ENCODE results near the gene IER5. TPM values are rescaled to one million over a fixed set of nuclear protein-coding genes. Genes with fewer than 3 reads are reported as not detected.

Gene IER5
- total RNA-seq, 1 experiment from 2014 or later: 100 TPM

GRCh38 chr1:181123173-181123572 is 34.7 kb downstream of the IER5 start:
- CTCF ChIA-PET: no interaction called here
- Histone ChIP-seq H3K27ac (ENCODE audit: low read length) (no peak overlapping the region), H3K4me2 (ENCODE audit: low read length) (no peak overlapping the region)

GRCh38 chr1:181124291-181124751 is 35.8 kb downstream of the IER5 start:
- H2AFZ ChIP-seq (ENCODE audit: low read length): no peak overlapping the region
- no peak overlapping the region for H3K4me2 ChIP-seq (ENCODE audit: low read length)

More at GRCh38 chr1:181123173-181123572, 34.7 kb downstream of the IER5 start:
- no peaks in the 10 kb centered on the region for H3F3A ChIP-seq (ENCODE audit: low read length, unreplicated experiment)
- no peaks in the 10 kb centered on the region for H3K9me2 ChIP-seq (replicated peaks; ENCODE audit: low read length)
- no peak overlapping the region for H3K4me3 ChIP-seq (ENCODE audit: low read length)
- no peaks in the 10 kb centered on the region for H4K20me1 ChIP-seq (ENCODE audit: low read length)
- no peaks in the 10 kb centered on the region for H3K9me3 ChIP-seq (ENCODE audit: low read length)
- POLR2A ChIA-PET (ENCODE audit: unreplicated experiment): no interaction called here
- H3K36me3 ChIP-seq (ENCODE audit: low read depth, low read length): no peaks in the 10 kb centered on the region
- no peak for TF ChIP-seq EZH2 (IDR thresholded peaks at IDR 0.05; ENCODE audit: low read length, unreplicated experiment)
- no peak for TF ChIP-seq CTCF (conservative IDR thresholded peaks at IDR 0.05; ENCODE audit: low read depth, low read length)
- TF ChIP-seq EZH2phosphoT487 (IDR thresholded peaks at IDR 0.05; ENCODE audit: borderline replicate concordance, low read length): no peak
- no peak overlapping the region for H3K9ac ChIP-seq (ENCODE audit: low read length)
- intact Hi-C loops (cut with micrococcal nuclease): no loop called here
- BruUV-seq (replicated peaks): no TSS peak
- H2AFZ ChIP-seq (ENCODE audit: low read length): no peak overlapping the region
- H3K4me1 ChIP-seq (ENCODE audit: insufficient read depth, low read length): peaks cover 47% of the 10 kb centered on the region
- DNase-seq (no peak), ATAC-seq (no peak)
- H3K79me2 ChIP-seq (ENCODE audit: low read length): no peaks in the 10 kb centered on the region
- no peaks in the 10 kb centered on the region for H3K27me3 ChIP-seq (ENCODE audit: low read length)

GRCh38 chr1:181126289-181126688 is 37.8 kb downstream of the IER5 start:
- CTCF ChIA-PET: no interaction called here

More at GRCh38 chr1:181124291-181124751, 35.8 kb downstream of the IER5 start:
- BruUV-seq (replicated peaks): no TSS peak
- Histone ChIP-seq H3K27ac (ENCODE audit: low read length) (peak overlapping the region; percentile 36; the same call in 1 of the 2 replicates), H3K36me3 (ENCODE audit: low read depth, low read length) (no peaks in the 10 kb centered on the region), H3K9ac (ENCODE audit: low read length) (no peak overlapping the region), H3K27me3 (ENCODE audit: low read length) (no peaks in the 10 kb centered on the region), H4K20me1 (ENCODE audit: low read length) (no peaks in the 10 kb centered on the region), H3F3A (ENCODE audit: low read length, unreplicated experiment) (no peaks in the 10 kb centered on the region), H3K4me3 (ENCODE audit: low read length) (no peak overlapping the region), H3K4me1 (ENCODE audit: insufficient read depth, low read length) (peaks cover 38% of the 10 kb centered on the region), H3K9me3 (ENCODE audit: low read length) (no peaks in the 10 kb centered on the region), H3K9me2 (replicated peaks; ENCODE audit: low read length) (no peaks in the 10 kb centered on the region), H3K79me2 (ENCODE audit: low read length) (no peaks in the 10 kb centered on the region)
- ChIA-PET CTCF (no interaction called here), POLR2A (ENCODE audit: unreplicated experiment) (no interaction called here)
- intact Hi-C loops (cut with micrococcal nuclease): no loop called here
- no peak for TF ChIP-seq EZH2phosphoT487 (IDR thresholded peaks at IDR 0.05; ENCODE audit: borderline replicate concordance, low read length)
- no peak for ATAC-seq
- DNase-seq: no peak

More at GRCh38 chr1:181126289-181126688, 37.8 kb downstream of the IER5 start:
- Histone ChIP-seq H3F3A (ENCODE audit: low read length, unreplicated experiment) (no peaks in the 10 kb centered on the region), H3K27me3 (ENCODE audit: low read length) (no peaks in the 10 kb centered on the region), H4K20me1 (ENCODE audit: low read length) (no peaks in the 10 kb centered on the region), H3K4me2 (ENCODE audit: low read length) (peak overlapping the region; percentile 43; the same call in 1 of the 2 replicates), H2AFZ (ENCODE audit: low read length) (no peak overlapping the region), H3K4me3 (ENCODE audit: low read length) (no peak overlapping the region), H3K4me1 (ENCODE audit: insufficient read depth, low read length) (peaks cover 22% of the 10 kb centered on the region), H3K36me3 (ENCODE audit: low read depth, low read length) (no peaks in the 10 kb centered on the region), H3K9me3 (ENCODE audit: low read length) (no peaks in the 10 kb centered on the region), H3K79me2 (ENCODE audit: low read length) (no peaks in the 10 kb centered on the region), H3K9me2 (replicated peaks; ENCODE audit: low read length) (no peaks in the 10 kb centered on the region), H3K9ac (ENCODE audit: low read length) (peak overlapping the region; percentile 76), H3K27ac (ENCODE audit: low read length) (peak overlapping the region; percentile 96)
- TF ChIP-seq EZH2 (IDR thresholded peaks at IDR 0.05; ENCODE audit: low read length, unreplicated experiment): no peak
- no peak for TF ChIP-seq EZH2phosphoT487 (IDR thresholded peaks at IDR 0.05; ENCODE audit: borderline replicate concordance, low read length)
- TF ChIP-seq CTCF (conservative IDR thresholded peaks at IDR 0.05; ENCODE audit: low read depth, low read length): no peak
- POLR2A ChIA-PET (ENCODE audit: unreplicated experiment): no interaction called here
- ATAC-seq (no peak), DNase-seq (no peak)
- intact Hi-C loops (cut with micrococcal nuclease): no loop called here
- no TSS peak for BruUV-seq (replicated peaks)
